Trophoblast cell (in vitro differentiated cells and primary cell): ENCODE measurements around the gene CALN1.

Experiments
- DNase-seq, 2 donors: peaks; one replicate each; pipeline ENCODE4 v3.0.0-alpha.2; 2016
- H2AFZ ChIP-seq: 2 replicates; pipeline ENCODE4 v1.6.1; 2013; ENCODE audit warnings: low read length, moderate library complexity, mild to moderate bottlenecking; ENCODE audit not compliant: insufficient read depth, poor library complexity
- H2AK5ac ChIP-seq: 2 replicates; pipeline ENCODE4 v1.6.1; 2013; ENCODE audit warnings: mild to moderate bottlenecking, low read length
- H2BK120ac ChIP-seq: 2 replicates; pipeline ENCODE4 v1.6.1; 2013; ENCODE audit warnings: low read length, mild to moderate bottlenecking, moderate library complexity; ENCODE audit not compliant: insufficient read depth, poor library complexity
- H2BK12ac ChIP-seq: 2 replicates; pipeline ENCODE4 v1.6.1; 2013; ENCODE audit warnings: mild to moderate bottlenecking, low read length, moderate library complexity
- H2BK5ac ChIP-seq: 2 replicates; pipeline ENCODE4 v1.6.1; 2013; ENCODE audit warnings: low read length, low read depth, moderate library complexity, mild to moderate bottlenecking; ENCODE audit not compliant: poor library complexity
- H3K14ac ChIP-seq: 2 replicates; pipeline ENCODE4 v1.6.1; 2013; ENCODE audit warnings: mild to moderate bottlenecking, low read length
- H3K18ac ChIP-seq: 2 replicates; pipeline ENCODE4 v1.6.1; 2013; ENCODE audit warnings: mild to moderate bottlenecking, low read length
- H3K23ac ChIP-seq: 2 replicates; pipeline ENCODE4 v1.6.1; 2013; ENCODE audit warnings: low read length
- H3K27ac ChIP-seq: 2 replicates; pipeline ENCODE4 v1.5.1; 2013; ENCODE audit warnings: low read depth, mild to moderate bottlenecking, inconsistent platforms, low read length, moderate library complexity
- H3K27me3 ChIP-seq: 2 replicates; pipeline ENCODE4 v1.6.1; 2013; ENCODE audit warnings: inconsistent platforms, mild to moderate bottlenecking, low read length, moderate library complexity; ENCODE audit not compliant: insufficient read depth
- H3K36me3 ChIP-seq, 2 experiments: 1 replicate in 1 of 2; 2 replicates in 1 of 2; pipeline ENCODE4 v1.6.1; 2013; ENCODE audit warnings: low read length in 2 of 2, mild to moderate bottlenecking in 2 of 2, moderate library complexity in 1 of 2; ENCODE audit not compliant: insufficient read depth in 2 of 2, control insufficient read depth in 1 of 2
- H3K4ac ChIP-seq: 2 replicates; pipeline ENCODE4 v1.6.1; 2013; ENCODE audit warnings: low read depth, mild to moderate bottlenecking, low read length, moderate library complexity
- H3K4me1 ChIP-seq, 2 experiments: 1 replicate in 1 of 2; 2 replicates in 1 of 2; pipeline ENCODE4 v1.6.1; 2013; ENCODE audit warnings: low read length in 2 of 2, mild to moderate bottlenecking in 2 of 2, moderate library complexity in 1 of 2; ENCODE audit not compliant: insufficient read depth in 2 of 2, control insufficient read depth in 1 of 2
- H3K4me2 ChIP-seq: 2 replicates; pipeline ENCODE4 v1.6.1; 2013; ENCODE audit warnings: inconsistent platforms, mild to moderate bottlenecking, low read length, moderate library complexity
- H3K4me3 ChIP-seq: 2 replicates; pipeline ENCODE4 v1.5.1; 2013; ENCODE audit warnings: mild to moderate bottlenecking, low read depth, low read length, inconsistent platforms
- H3K79me1 ChIP-seq: one replicate; pipeline ENCODE4 v1.6.1; 2013; ENCODE audit warnings: low read length
- H3K79me2 ChIP-seq: 2 replicates; pipeline ENCODE4 v1.6.1; 2013; ENCODE audit warnings: low read length, mild to moderate bottlenecking; ENCODE audit not compliant: control insufficient read depth, insufficient read depth, poor library complexity
- H3K9ac ChIP-seq: 2 replicates; pipeline ENCODE4 v1.6.1; 2013; ENCODE audit warnings: mild to moderate bottlenecking, low read length
- H3K9me3 ChIP-seq: 2 replicates; pipeline ENCODE4 v1.6.1; 2013; ENCODE audit warnings: low read depth, mild to moderate bottlenecking, control low read depth, inconsistent platforms, low read length; ENCODE audit not compliant: insufficient read depth
- H4K12ac ChIP-seq: 2 replicates; pipeline ENCODE4 v1.6.1; 2013; ENCODE audit warnings: low read depth, mild to moderate bottlenecking, low read length, moderate library complexity
- H4K8ac ChIP-seq: 2 replicates; pipeline ENCODE4 v1.6.1; 2013; ENCODE audit warnings: low read depth, mild to moderate bottlenecking, low read length, moderate library complexity
- H4K91ac ChIP-seq: one replicate; pipeline ENCODE4 v1.6.1; 2013; ENCODE audit warnings: low read depth, mild to moderate bottlenecking, low read length, moderate library complexity
- WGBS: extraction: QIAGEN DNeasy Blood & Tissue Kit; methylation state at CpG from one replicate; pipeline ENCODE4 v1.1.7; 2013; ENCODE audit warnings: missing lambda C conversion rate; ENCODE audit not compliant: insufficient read length, insufficient coverage; ENCODE audit errors: extremely low coverage; 5-methylcytosine and 5-hydroxymethylcytosine counted together

The CALN1 gene

GRCh38 chr7:72441791-72442190 lies 29.7 kb upstream of the CALN1 start:
- H3K36me3 ChIP-seq, result no peaks in the 10 kb centered on the region
- H3K4me3 ChIP-seq, result no peak overlapping the region
- H3K27ac ChIP-seq, result no peak overlapping the region
- no peak overlapping the region for H3K18ac ChIP-seq
- H2AK5ac ChIP-seq, result no peak overlapping the region
- DNase-seq, result no peak
- no peaks in the 10 kb centered on the region for H3K9me3 ChIP-seq
- no peaks in the 10 kb centered on the region for H3K4me1 ChIP-seq
- H2BK5ac ChIP-seq, result no peak overlapping the region
- no peak overlapping the region for H3K23ac ChIP-seq
- H3K9ac ChIP-seq, result no peak overlapping the region
- 100% methylated on average over 1 of the region's 8 CpGs for WGBS
- no peaks in the 10 kb centered on the region for H3K27me3 ChIP-seq
- no peak overlapping the region for H4K8ac ChIP-seq
- H3K79me2 ChIP-seq, result no peaks in the 10 kb centered on the region
- H4K91ac ChIP-seq, result no peak overlapping the region
- H4K12ac ChIP-seq, result no peak overlapping the region
- no peak overlapping the region for H3K4ac ChIP-seq
- H3K79me1 ChIP-seq, result no peaks in the 10 kb centered on the region
- H3K4me2 ChIP-seq, result no peak overlapping the region
- no peak overlapping the region for H2AFZ ChIP-seq
- no peak overlapping the region for H3K14ac ChIP-seq
- no peak overlapping the region for H2BK120ac ChIP-seq
- H2BK12ac ChIP-seq, result no peak overlapping the region

- Histone ChIP-seq H3K9ac (no peak overlapping the region), H4K12ac (no peak overlapping the region), H3K79me2 (no peaks in the 10 kb centered on the region), H2BK5ac (no peak overlapping the region), H2BK120ac (no peak overlapping the region), H3K18ac (no peak overlapping the region), H4K91ac (no peak overlapping the region), H3K4me2 (no peak overlapping the region), H3K4me1 (no peaks in the 10 kb centered on the region), H3K4me3 (no peak overlapping the region), H3K23ac (no peak overlapping the region), H2AFZ (no peak overlapping the region), H3K14ac (no peak overlapping the region), H3K79me1 (no peaks in the 10 kb centered on the region), H3K36me3 (no peaks in the 10 kb centered on the region), H2BK12ac (no peak overlapping the region), H2AK5ac (no peak overlapping the region), H3K9me3 (no peaks in the 10 kb centered on the region), H3K4ac (no peak overlapping the region), H4K8ac (no peak overlapping the region), H3K27me3 (no peaks in the 10 kb centered on the region), H3K27ac (no peak overlapping the region)
- no CpG with 5 or more reads among the region's 7 CpGs for WGBS
- no peak for DNase-seq
These were observed 26.4 kb upstream of the CALN1 start for GRCh38 chr7:72438491-72438890.

DNA sequence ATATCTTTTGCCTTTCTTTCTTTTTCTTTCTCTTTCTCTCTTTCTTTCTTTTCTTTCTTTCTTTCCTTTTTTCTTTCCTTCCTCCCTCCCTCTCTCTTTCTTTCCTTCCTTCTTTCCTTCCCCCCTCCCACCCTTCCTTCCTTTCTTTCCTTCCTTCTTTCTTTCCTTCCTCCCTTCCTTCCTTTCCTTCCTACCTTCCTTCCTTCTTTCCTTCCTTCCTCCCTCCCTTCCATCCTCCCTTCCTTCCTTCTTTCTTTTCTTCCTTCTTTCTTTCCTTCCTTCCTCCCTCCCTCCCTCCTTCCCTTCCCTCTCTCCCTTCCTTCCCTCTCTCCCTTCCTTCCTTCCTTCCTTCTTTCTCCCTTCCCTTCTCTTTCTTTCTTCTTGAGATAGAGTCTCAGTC lies 25.5 kb upstream of the CALN1 start:
- H2BK5ac ChIP-seq, result no peak overlapping the region
- H3K79me1 ChIP-seq, result no peaks in the 10 kb centered on the region
- no peak overlapping the region for H2AK5ac ChIP-seq
- H3K4me3 ChIP-seq, result no peak overlapping the region
- no peak overlapping the region for H4K12ac ChIP-seq
- H3K79me2 ChIP-seq, result no peaks in the 10 kb centered on the region
- H3K23ac ChIP-seq, result no peak overlapping the region
- H3K4ac ChIP-seq, result no peak overlapping the region
- no peak overlapping the region for H4K91ac ChIP-seq
- no peaks in the 10 kb centered on the region for H3K27me3 ChIP-seq
- no peak overlapping the region for H2BK120ac ChIP-seq
- no peaks in the 10 kb centered on the region for H3K4me1 ChIP-seq
- H3K27ac ChIP-seq, result no peak overlapping the region
- no peak overlapping the region for H2AFZ ChIP-seq
- H3K18ac ChIP-seq, result no peak overlapping the region
- no peak overlapping the region for H3K14ac ChIP-seq
- H3K4me2 ChIP-seq, result no peak overlapping the region
- no peak overlapping the region for H2BK12ac ChIP-seq
- no peak overlapping the region for H3K9ac ChIP-seq
- no peaks in the 10 kb centered on the region for H3K36me3 ChIP-seq
- no peak for DNase-seq
- H3K9me3 ChIP-seq, result no peaks in the 10 kb centered on the region
- H4K8ac ChIP-seq, result no peak overlapping the region

GRCh38 chr7:72437061-72437585 lies 25.0 kb upstream of the CALN1 start:
- H3K4me3 ChIP-seq, result no peak overlapping the region
- no peak overlapping the region for H2BK120ac ChIP-seq
- H3K4ac ChIP-seq, result no peak overlapping the region
- no peak overlapping the region for H3K23ac ChIP-seq
- no peak overlapping the region for H3K9ac ChIP-seq
- no peaks in the 10 kb centered on the region for H3K36me3 ChIP-seq
- H4K91ac ChIP-seq, result no peak overlapping the region
- WGBS, result no CpG with 5 or more reads among the region's 2 CpGs
- H3K79me1 ChIP-seq, result no peaks in the 10 kb centered on the region
- H3K4me1 ChIP-seq, result no peaks in the 10 kb centered on the region
- H3K79me2 ChIP-seq, result no peaks in the 10 kb centered on the region
- no peak overlapping the region for H4K8ac ChIP-seq
- H3K9me3 ChIP-seq, result no peaks in the 10 kb centered on the region
- DNase-seq, result no peak
- H3K4me2 ChIP-seq, result no peak overlapping the region
- H2AK5ac ChIP-seq, result no peak overlapping the region
- H2BK5ac ChIP-seq, result no peak overlapping the region
- H3K27me3 ChIP-seq, result no peaks in the 10 kb centered on the region
- no peak overlapping the region for H4K12ac ChIP-seq
- H2BK12ac ChIP-seq, result no peak overlapping the region
- H2AFZ ChIP-seq, result no peak overlapping the region
- no peak overlapping the region for H3K18ac ChIP-seq
- H3K14ac ChIP-seq, result no peak overlapping the region
- no peak overlapping the region for H3K27ac ChIP-seq
